OCI-LY3 (cell line): Measurements from ENCODE around the gene MAIP1.

Experiments
- H2AFZ ChIP-seq: fragments of 200-600, 300-600 bp; shearing (Covaris generic); 2 replicates; pipeline ENCODE4 v1.6.0; 2014; ENCODE audit warnings: antibody characterized with exemption, low read depth, low read length
- H3K27ac ChIP-seq: fragments of 200-600, 300-600 bp; sonication (generic); 2 replicates; pipeline ENCODE4 v1.5.1; 2014; ENCODE audit warnings: mild to moderate bottlenecking, low read length, moderate library complexity, mixed read lengths
- H3K27me3 ChIP-seq: fragments of 200-600, 300-600 bp; sonication (generic); 2 replicates; pipeline ENCODE4 v1.6.1; 2014; ENCODE audit warnings: low read depth, low read length, mixed read lengths
- H3K36me3 ChIP-seq: fragments of 200-600, 300-600 bp; sonication (generic); replicated peaks from 2 replicates; pipeline ENCODE3; 2014; ENCODE audit warnings: low read depth, low read length, mixed read lengths
- H3K4me1 ChIP-seq: fragments of 300-600, 200-600 bp; sonication (generic); 2 replicates; pipeline ENCODE4 v1.6.1; 2014; ENCODE audit warnings: low read length, mixed read lengths
- H3K4me2 ChIP-seq: fragments of 200-600, 300-600 bp; sonication (generic); 2 replicates; pipeline ENCODE4 v1.6.1; 2014; ENCODE audit warnings: low read length, mixed read lengths
- H3K4me3 ChIP-seq: fragments of 300-600, 200-600 bp; sonication (generic); 2 replicates; pipeline ENCODE4 v1.5.1; 2014; ENCODE audit warnings: antibody characterized with exemption, mild to moderate bottlenecking, low read length, moderate library complexity
- H3K79me2 ChIP-seq: fragments of 300-600, 200-600 bp; shearing (Covaris generic); 2 replicates; pipeline ENCODE4 v1.6.1; 2014; ENCODE audit warnings: mild to moderate bottlenecking, low read length, mixed read lengths
- H3K9ac ChIP-seq: fragments of 300-600, 200-600 bp; shearing (Covaris generic); 2 replicates; pipeline ENCODE4 v1.6.0; 2014; ENCODE audit warnings: mild to moderate bottlenecking, low read length, moderate library complexity
- H3K9me3 ChIP-seq: fragments of 200-600, 300-600 bp; shearing (Covaris generic); 2 replicates; pipeline ENCODE4 v1.6.1; 2014; ENCODE audit warnings: low read length, mixed read lengths; ENCODE audit not compliant: insufficient read depth
- H4K20me1 ChIP-seq: fragments of 200-600, 300-600 bp; sonication (generic); 2 replicates; pipeline ENCODE4 v1.6.1; 2016; ENCODE audit warnings: low read length, mixed read lengths; ENCODE audit not compliant: insufficient read depth
- CTCF ChIP-seq: fragments of 200-600, 300-600 bp; sonication (generic); IDR thresholded peaks from 2 replicates; pipeline ENCODE4 v1.5.1; 2014; ENCODE audit warnings: antibody characterized with exemption, low read length, low read depth
- EZH2phosphoT487 ChIP-seq: fragments of 200-600 bp; shearing (Covaris generic); IDR thresholded peaks from 2 replicates; pipeline ENCODE4 v1.6.1; 2018; ENCODE audit warnings: antibody characterized with exemption, mixed run types, low read depth

Gene MAIP1

GRCh38 chr2:199916980-199917379 is 38.4 kb upstream of the MAIP1 start:
- Histone ChIP-seq H4K20me1 (peaks cover 16% of the 10 kb centered on the region), H3K4me1 (peaks cover 12% of the 10 kb centered on the region), H2AFZ (no peak overlapping the region), H3K27ac (no peak overlapping the region), H3K79me2 (peaks cover 92% of the 10 kb centered on the region), H3K27me3 (no peaks in the 10 kb centered on the region), H3K9me3 (no peaks in the 10 kb centered on the region), H3K9ac (no peak overlapping the region), H3K36me3 (peaks cover 60% of the 10 kb centered on the region), H3K4me3 (no peak overlapping the region), H3K4me2 (no peak overlapping the region)
- TF ChIP-seq EZH2phosphoT487: no peak
- no peak for TF ChIP-seq CTCF

GRCh38 chr2:199922856-199923255 is 32.5 kb upstream of the MAIP1 start:
- no peak overlapping the region for H3K4me2 ChIP-seq
- H3K27ac ChIP-seq: no peak overlapping the region
- no peak overlapping the region for H2AFZ ChIP-seq
- H3K79me2 ChIP-seq: peaks cover 80% of the 10 kb centered on the region
- peaks cover 11% of the 10 kb centered on the region for H4K20me1 ChIP-seq
- no peak for TF ChIP-seq EZH2phosphoT487
- no peak for TF ChIP-seq CTCF
- no peak overlapping the region for H3K9ac ChIP-seq
- H3K36me3 ChIP-seq: peaks cover 38% of the 10 kb centered on the region
- no peak overlapping the region for H3K4me3 ChIP-seq
- no peaks in the 10 kb centered on the region for H3K9me3 ChIP-seq
- H3K27me3 ChIP-seq: no peaks in the 10 kb centered on the region
- no peaks in the 10 kb centered on the region for H3K4me1 ChIP-seq

- TF ChIP-seq EZH2phosphoT487 (no peak), CTCF (no peak)
- Histone ChIP-seq H4K20me1 (peaks cover 11% of the 10 kb centered on the region), H3K4me2 (no peak overlapping the region)
Observed at GRCh38 chr2:199923924-199924323, 31.5 kb upstream of the MAIP1 start.

GRCh38 chr2:199926806-199927205 is 28.6 kb upstream of the MAIP1 start:
- peaks cover 44% of the 10 kb centered on the region for H3K79me2 ChIP-seq
- H3K9me3 ChIP-seq: no peaks in the 10 kb centered on the region
- no peak overlapping the region for H2AFZ ChIP-seq
- H3K4me1 ChIP-seq: no peaks in the 10 kb centered on the region
- TF ChIP-seq EZH2phosphoT487 (no peak), CTCF (no peak)
- H3K36me3 ChIP-seq: peaks cover 27% of the 10 kb centered on the region
- H3K27ac ChIP-seq: no peak overlapping the region
- H3K4me3 ChIP-seq: no peak overlapping the region
- no peak overlapping the region for H3K4me2 ChIP-seq
- peaks cover 11% of the 10 kb centered on the region for H4K20me1 ChIP-seq
- no peak overlapping the region for H3K9ac ChIP-seq
- H3K27me3 ChIP-seq: no peaks in the 10 kb centered on the region

More at GRCh38 chr2:199923924-199924323, 31.5 kb upstream of the MAIP1 start:
- Histone ChIP-seq H3K79me2 (peaks cover 70% of the 10 kb centered on the region), H3K9ac (no peak overlapping the region), H3K4me3 (no peak overlapping the region), H3K27me3 (no peaks in the 10 kb centered on the region), H3K27ac (no peak overlapping the region), H3K36me3 (peaks cover 39% of the 10 kb centered on the region), H3K9me3 (no peaks in the 10 kb centered on the region), H2AFZ (no peak overlapping the region), H3K4me1 (no peaks in the 10 kb centered on the region)
